ENCODE results near the gene NRG3.
"Not testable (repeated sequence)": the region's sequence is repeated elsewhere in the genome, so short reads cannot be mapped to it uniquely, and the experiment has no call there.

The NRG3 gene

GRCh38 chr10:82310839-82311238, 435.8 kb downstream of the NRG3 start:
- DNase-seq, result no peak

- DNase-seq, result no peak
Measured at GRCh38 chr10:82313401-82313800, 438.4 kb downstream of the NRG3 start.

GRCh38 chr10:82318534-82318933, 443.5 kb downstream of the NRG3 start:
- DNase-seq, result no peak

- no peak for DNase-seq
Measured at GRCh38 chr10:82319074-82319473, 444.1 kb downstream of the NRG3 start.

- DNase-seq, result no peak
Measured at GRCh38 chr10:82319562-82319961, 444.6 kb downstream of the NRG3 start.

DNA sequence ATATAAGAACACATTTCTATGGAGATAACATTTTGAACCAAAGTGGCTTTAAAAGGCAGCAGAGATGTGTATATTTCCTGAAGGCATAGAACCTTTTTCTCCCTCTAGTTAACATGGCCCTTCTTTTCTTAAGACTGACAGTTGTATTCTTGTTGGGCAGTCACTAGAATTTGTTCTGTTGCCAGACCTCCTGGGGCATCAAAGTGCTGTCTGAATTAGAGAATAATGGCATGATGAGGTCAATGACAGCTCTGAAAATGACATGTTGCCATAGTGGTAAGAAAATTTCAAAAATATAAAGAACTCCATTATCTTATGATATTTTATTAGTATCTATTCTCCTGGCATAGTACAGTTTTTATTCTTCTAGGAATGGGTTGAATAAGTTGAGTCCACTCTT, 446.7 kb downstream of the NRG3 start:
- DNase-seq, result no peak

GRCh38 chr10:82331716-82332115, 456.7 kb downstream of the NRG3 start:
- DNase-seq, result no peak

- no peak for DNase-seq
Measured at GRCh38 chr10:82335831-82336230, 460.8 kb downstream of the NRG3 start.

GRCh38 chr10:82340166-82340565, 465.2 kb downstream of the NRG3 start:
- no peak for DNase-seq

GRCh38 chr10:82349590-82349989, 474.6 kb downstream of the NRG3 start:
- DNase-seq, result not testable (repeated sequence)

GRCh38 chr10:82353381-82353780, 478.4 kb downstream of the NRG3 start:
- DNase-seq, result no peak

- DNase-seq, result no peak
Measured at GRCh38 chr10:82358486-82359099, 483.6 kb downstream of the NRG3 start.

GRCh38 chr10:82361256-82361655, 486.3 kb downstream of the NRG3 start:
- no peak for DNase-seq

DNA sequence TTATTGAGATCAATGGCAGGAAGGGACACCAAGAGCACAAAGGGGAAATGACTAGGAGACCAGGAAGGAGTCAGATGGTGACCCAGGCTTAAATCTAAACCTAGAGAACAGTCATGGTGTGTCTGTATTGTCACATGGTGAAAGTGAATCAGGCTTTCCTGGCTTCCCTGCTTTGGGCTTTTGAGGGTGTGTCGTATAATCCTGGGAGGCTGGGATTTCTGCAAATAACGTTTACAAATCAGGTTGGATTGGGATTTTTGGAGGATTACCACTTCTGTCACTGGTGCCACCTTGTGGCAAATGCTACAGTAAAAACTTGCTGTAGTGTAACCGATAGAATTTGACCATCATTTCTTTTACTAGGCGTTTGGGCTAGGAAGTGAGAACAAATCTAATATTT, 502.6 kb downstream of the NRG3 start:
- no peak for DNase-seq

- DNase-seq, result no peak
Measured at GRCh38 chr10:82378146-82378545, 503.2 kb downstream of the NRG3 start.

DNA sequence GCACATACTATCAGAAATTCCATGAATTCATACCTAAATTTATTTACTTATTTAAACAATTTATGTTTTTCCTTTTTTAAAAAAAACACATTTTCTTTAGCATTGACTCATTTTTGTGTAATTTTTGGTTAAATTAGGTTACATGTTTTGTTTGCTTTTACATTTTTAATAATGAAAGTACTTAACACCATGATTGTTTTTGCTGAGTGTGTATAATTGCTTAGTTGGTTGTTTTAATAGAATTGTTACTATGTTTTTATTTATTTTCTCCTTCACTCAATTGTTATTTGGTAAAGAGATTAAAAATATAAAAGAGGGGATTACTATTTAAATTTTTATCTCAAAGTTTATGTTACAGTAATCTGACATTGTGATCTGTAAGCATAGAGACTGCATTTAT, 508.4 kb downstream of the NRG3 start:
- DNase-seq, result no peak

- DNase-seq, result no peak
Measured at GRCh38 chr10:82390866-82391658, 516.1 kb downstream of the NRG3 start.

- no peak for DNase-seq
Measured at GRCh38 chr10:82391971-82392370, 517.0 kb downstream of the NRG3 start.

DNA sequence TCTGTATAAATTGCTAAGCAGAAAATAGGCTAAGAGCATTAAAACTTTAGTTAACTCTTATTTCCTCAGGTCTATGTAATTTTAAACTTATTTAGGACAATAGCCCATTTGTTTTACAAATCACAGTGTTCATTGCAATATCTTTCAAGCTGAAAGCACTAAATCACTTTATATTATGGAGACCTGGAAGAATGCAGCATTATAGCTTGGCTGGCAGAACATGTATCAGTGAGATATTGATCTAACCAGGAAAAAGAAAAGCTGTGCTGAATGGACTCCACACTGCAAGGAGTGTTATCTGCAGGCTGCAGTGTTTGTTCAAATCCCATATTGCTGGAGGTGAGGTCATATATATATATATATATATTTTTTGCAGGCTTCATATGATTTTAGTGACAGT, 517.5 kb downstream of the NRG3 start:
- DNase-seq, result no peak

DNA sequence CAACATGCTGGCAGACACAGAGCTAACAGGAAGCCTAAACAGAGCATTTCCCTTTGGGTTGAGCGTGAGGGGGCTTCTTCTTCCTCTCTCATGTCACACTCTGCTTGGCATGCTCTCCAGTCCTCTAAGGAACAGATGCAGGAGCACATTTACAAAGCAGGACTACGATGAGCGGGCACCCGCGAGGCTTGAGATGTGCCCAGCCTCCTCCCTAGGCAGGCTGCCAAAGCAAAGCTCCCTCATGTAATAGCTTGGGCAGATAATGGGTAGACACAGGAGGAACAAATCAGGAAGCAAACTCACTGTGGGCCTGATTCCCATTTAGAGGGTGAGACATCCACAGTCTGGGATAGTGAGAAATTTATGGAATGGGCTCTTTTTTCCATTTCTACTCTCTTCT, 519.1 kb downstream of the NRG3 start:
- DNase-seq, result no peak

DNA sequence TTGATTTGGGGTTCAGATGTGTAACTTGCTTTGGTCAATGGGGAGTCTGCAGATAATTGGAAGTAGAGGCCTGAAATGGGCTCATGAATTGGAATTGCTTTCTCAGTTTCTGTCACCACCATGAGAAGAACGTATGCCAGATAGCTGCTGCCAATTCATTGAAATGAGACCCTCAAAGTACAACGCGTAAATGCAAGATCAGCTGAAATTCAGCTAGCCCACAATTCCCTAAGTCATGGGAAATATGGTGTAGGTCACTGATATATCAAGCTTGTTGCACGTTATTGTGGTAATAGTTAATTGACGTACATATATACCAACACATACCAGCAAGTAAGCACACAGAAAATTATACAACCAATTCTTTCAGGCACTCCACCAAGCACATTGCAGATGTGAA, 520.0 kb downstream of the NRG3 start:
- DNase-seq, result no peak

- no peak for DNase-seq
Measured at GRCh38 chr10:82396886-82397285, 521.9 kb downstream of the NRG3 start.

DNA sequence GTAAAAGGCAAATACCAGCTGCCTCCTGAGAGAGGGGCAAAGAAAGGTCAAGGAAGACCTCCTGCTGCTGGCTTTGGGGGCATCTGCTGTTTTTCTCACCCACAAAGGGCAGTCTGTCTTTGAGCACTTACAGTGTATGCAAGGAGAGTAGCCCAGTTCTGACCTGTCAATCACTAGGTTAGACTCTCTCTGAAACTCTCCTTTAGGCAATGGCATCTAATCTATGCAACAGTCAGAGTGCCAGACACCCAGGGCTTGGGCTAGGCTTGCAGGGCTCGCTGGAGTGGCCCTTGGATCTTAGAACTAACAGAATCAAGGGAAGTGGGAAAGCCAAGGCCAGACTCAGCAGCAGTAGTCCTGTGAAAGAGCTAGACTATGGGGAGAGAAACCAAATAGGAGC, 522.9 kb downstream of the NRG3 start:
- DNase-seq, result no peak

GRCh38 chr10:82399850-82400249, 524.9 kb downstream of the NRG3 start:
- DNase-seq, result no peak

DNA sequence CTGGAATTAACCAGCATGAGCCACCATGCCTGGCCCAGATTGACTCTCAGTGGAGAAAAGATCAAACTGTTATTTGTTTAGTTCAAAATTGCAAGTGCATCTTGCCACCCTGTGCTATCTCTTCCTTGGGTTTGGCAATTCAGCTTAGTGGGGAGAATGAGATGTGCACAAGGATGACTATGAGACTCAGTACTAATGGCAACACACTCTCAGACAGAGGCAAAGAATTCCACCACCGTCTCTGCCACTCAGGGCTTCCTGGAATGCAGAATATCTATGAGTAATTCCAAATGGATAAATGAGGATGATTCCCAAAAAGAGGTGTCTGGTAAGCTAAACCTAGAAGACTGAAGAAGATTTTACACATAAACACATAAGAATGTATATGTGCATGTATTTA, 525.8 kb downstream of the NRG3 start:
- no peak for DNase-seq
